ENCODE data around the gene TUSC2.

TUSC2 gene

DNA sequence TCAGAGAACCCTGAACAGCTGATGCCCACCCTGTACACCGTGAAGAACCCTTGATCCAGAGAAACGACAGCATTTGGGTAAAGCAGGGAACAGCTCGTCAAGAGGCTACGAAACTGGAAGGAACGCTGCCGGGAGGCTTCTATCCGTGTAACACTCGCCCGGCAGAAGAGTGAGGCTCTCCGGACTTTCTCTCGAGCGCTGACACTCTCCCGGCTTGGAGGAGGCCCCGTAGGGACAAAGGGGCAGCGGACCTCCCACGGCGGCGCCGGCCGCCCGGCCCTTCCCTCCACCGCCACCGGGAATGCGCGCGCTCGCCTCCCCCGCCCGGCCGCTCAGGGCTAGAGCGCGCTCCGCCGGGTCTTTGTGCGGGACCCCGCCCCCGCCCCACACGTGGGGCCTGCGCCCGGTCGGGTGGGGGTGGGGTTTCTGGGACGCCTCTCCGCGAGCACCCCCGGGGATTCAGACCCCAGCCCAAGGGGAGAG, 7.1 kb downstream of the TUSC2 start (continued):
- TF ChIP-seq, protein P1, sequence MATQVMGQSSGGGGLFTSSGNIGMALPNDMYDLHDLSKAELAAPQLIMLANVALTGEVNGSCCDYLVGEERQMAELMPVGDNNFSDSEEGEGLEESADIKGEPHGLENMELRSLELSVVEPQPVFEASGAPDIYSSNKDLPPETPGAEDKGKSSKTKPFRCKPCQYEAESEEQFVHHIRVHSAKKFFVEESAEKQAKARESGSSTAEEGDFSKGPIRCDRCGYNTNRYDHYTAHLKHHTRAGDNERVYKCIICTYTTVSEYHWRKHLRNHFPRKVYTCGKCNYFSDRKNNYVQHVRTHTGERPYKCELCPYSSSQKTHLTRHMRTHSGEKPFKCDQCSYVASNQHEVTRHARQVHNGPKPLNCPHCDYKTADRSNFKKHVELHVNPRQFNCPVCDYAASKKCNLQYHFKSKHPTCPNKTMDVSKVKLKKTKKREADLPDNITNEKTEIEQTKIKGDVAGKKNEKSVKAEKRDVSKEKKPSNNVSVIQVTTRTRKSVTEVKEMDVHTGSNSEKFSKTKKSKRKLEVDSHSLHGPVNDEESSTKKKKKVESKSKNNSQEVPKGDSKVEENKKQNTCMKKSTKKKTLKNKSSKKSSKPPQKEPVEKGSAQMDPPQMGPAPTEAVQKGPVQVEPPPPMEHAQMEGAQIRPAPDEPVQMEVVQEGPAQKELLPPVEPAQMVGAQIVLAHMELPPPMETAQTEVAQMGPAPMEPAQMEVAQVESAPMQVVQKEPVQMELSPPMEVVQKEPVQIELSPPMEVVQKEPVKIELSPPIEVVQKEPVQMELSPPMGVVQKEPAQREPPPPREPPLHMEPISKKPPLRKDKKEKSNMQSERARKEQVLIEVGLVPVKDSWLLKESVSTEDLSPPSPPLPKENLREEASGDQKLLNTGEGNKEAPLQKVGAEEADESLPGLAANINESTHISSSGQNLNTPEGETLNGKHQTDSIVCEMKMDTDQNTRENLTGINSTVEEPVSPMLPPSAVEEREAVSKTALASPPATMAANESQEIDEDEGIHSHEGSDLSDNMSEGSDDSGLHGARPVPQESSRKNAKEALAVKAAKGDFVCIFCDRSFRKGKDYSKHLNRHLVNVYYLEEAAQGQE (tag by site-specific recombination; IDR thresholded peaks at IDR 0.05) = no peak
- TF ChIP-seq GLI2 (tag by site-specific recombination; IDR thresholded peaks at IDR 0.05; ENCODE audit: borderline replicate concordance, low read depth) (no peak), ZNF677 (tag by site-specific recombination; IDR thresholded peaks at IDR 0.05) (no peak), ZNF530 (tag by site-specific recombination; IDR thresholded peaks at IDR 0.05; ENCODE audit: low read depth) (no peak), ZNF350 (tag by site-specific recombination; IDR thresholded peaks at IDR 0.05) (no peak), GLIS2 (tag by site-specific recombination; IDR thresholded peaks at IDR 0.05) (peak; percentile 67), ZNF341 (tag by site-specific recombination; IDR thresholded peaks at IDR 0.05; ENCODE audit: low read depth) (peak; percentile 76), ZNF23 (tag by site-specific recombination; IDR thresholded peaks at IDR 0.05; ENCODE audit: borderline replicate concordance) (no peak), SCRT2 (tag by site-specific recombination; IDR thresholded peaks at IDR 0.05) (no peak), ZBTB8A (tag by site-specific recombination; IDR thresholded peaks at IDR 0.05) (peak; percentile 1; the same call in 1 of the 2 replicates), GLI4 (tag by site-specific recombination; IDR thresholded peaks at IDR 0.05) (no peak), KLF10 (tag by site-specific recombination; IDR thresholded peaks at IDR 0.05) (0 out of 2 replicates have a peak, but pooled peaks have one; percentile 69), ZNF670 (tag by site-specific recombination; IDR thresholded peaks at IDR 0.05; ENCODE audit: low read depth) (no peak), GFI1B (tag by site-specific recombination; IDR thresholded peaks at IDR 0.05) (no peak), ZNF223 (tag by site-specific recombination; IDR thresholded peaks at IDR 0.05) (no peak), ZNF549 (tag by site-specific recombination; IDR thresholded peaks at IDR 0.05) (no peak)
- TF ChIP-seq, protein P2, sequence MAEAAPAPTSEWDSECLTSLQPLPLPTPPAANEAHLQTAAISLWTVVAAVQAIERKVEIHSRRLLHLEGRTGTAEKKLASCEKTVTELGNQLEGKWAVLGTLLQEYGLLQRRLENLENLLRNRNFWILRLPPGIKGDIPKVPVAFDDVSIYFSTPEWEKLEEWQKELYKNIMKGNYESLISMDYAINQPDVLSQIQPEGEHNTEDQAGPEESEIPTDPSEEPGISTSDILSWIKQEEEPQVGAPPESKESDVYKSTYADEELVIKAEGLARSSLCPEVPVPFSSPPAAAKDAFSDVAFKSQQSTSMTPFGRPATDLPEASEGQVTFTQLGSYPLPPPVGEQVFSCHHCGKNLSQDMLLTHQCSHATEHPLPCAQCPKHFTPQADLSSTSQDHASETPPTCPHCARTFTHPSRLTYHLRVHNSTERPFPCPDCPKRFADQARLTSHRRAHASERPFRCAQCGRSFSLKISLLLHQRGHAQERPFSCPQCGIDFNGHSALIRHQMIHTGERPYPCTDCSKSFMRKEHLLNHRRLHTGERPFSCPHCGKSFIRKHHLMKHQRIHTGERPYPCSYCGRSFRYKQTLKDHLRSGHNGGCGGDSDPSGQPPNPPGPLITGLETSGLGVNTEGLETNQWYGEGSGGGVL (tag by site-specific recombination; IDR thresholded peaks at IDR 0.05) = peak; percentile 22; the same call in 1 of the 2 replicates
- TF ChIP-seq, protein P3, sequence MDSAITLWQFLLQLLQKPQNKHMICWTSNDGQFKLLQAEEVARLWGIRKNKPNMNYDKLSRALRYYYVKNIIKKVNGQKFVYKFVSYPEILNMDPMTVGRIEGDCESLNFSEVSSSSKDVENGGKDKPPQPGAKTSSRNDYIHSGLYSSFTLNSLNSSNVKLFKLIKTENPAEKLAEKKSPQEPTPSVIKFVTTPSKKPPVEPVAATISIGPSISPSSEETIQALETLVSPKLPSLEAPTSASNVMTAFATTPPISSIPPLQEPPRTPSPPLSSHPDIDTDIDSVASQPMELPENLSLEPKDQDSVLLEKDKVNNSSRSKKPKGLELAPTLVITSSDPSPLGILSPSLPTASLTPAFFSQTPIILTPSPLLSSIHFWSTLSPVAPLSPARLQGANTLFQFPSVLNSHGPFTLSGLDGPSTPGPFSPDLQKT (IDR thresholded peaks at IDR 0.05; ENCODE audit: borderline replicate concordance, low read depth, low read length) = no peak
- TF ChIP-seq, protein P4, sequence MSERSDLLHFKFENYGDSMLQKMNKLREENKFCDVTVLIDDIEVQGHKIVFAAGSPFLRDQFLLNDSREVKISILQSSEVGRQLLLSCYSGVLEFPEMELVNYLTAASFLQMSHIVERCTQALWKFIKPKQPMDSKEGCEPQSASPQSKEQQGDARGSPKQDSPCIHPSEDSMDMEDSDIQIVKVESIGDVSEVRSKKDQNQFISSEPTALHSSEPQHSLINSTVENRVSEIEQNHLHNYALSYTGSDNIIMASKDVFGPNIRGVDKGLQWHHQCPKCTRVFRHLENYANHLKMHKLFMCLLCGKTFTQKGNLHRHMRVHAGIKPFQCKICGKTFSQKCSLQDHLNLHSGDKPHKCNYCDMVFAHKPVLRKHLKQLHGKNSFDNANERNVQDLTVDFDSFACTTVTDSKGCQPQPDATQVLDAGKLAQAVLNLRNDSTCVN (tag by site-specific recombination; optimal IDR thresholded peaks at IDR 0.05) = peak; percentile 72
